HG03060 (cell line): ENCODE measurements around the gene COL21A1.

Experiments used
- ATAC-seq: cut with Tn5 transposase; IDR thresholded peaks from one replicate; pipeline ENCODE4 v1.9.1; 2021; ENCODE audit warnings: low read depth, moderate number of reproducible peaks; ENCODE audit not compliant: unreplicated experiment

The COL21A1 gene

GRCh38 chr6:56144538-56145324 is 102.6 kb downstream of the COL21A1 start:
- no peak for ATAC-seq

- ATAC-seq = no peak
These were observed 103.6 kb downstream of the COL21A1 start for GRCh38 chr6:56143796-56144195.

GRCh38 chr6:56140090-56140489 is 107.3 kb downstream of the COL21A1 start:
- no peak for ATAC-seq

DNA sequence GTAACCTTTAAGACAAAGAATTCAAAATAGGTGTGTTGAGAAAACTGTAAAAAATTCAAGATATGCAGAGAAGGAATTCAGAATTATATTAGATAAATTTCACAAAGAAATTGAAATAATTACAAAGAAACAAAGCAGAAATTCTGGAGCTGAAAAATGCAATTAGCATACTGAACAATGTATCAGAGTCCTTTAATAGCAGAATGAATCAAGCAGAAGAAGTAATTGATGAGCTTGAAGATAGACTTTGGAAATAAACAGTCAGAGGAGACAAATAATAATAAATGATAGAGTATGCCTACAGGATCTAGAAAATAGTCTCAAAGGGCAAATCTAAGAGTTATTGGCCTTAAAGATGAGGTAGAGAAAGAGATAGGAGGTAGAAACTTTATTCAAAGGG is 131.7 kb downstream of the COL21A1 start:
- no peak for ATAC-seq

DNA sequence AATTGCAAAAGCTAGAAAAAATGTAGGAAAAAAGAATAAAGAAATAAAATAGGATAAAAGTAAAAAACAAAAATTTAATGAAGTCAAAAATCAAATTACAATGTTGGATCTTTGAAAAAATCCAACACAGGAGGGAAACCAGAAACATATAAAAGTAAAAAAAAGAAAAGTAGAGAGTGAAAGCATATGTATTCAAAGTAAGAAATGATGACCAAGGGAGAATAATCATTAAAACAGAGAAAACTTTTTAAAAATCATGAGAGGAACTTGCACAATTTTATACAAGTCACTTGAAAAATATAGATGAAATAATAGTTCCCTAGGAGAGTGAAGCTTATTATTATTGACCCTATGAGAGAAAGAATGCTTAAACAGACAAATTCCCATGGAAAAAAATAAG is 138.2 kb downstream of the COL21A1 start:
- ATAC-seq = no peak

DNA sequence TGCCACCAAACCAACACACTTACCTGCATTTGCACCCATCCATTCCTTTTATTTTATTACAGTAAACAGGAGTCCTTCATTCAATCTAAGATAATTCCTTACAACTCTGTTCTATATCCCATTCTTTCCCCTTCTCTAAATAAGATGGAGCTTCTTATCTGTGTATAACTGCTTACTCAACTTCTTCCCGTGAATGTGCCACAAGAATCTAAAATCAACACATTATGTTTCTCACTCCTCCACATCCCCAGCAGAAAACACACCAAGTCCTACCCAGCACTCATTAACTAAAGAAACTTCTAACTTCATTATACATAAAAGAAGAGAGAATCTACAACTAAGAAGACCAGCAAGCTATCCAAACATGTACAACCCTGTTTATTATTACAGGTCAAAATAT is 141.1 kb downstream of the COL21A1 start:
- no peak for ATAC-seq

DNA sequence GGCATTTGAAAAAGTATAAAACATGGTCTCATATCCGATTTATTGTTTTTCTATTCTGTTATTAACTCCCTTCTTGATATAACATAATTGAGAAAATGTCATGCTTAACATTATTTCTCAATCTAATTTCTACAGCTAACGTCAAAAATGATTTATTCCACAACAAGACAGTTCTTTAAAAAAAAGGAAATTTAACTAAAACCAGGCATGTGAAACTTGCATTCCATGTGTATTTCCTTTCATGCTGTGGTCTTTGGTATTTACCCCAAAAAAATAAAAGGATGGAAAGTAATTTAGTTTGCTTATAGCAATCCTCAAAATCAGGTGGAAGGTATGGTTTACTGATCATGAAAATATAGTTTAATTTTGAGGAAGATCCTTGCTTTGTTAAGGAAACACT is 142.8 kb downstream of the COL21A1 start:
- ATAC-seq = no peak

GRCh38 chr6:56102216-56102615 is 145.2 kb downstream of the COL21A1 start:
- no peak for ATAC-seq

- no peak for ATAC-seq
These were observed 146.2 kb downstream of the COL21A1 start for GRCh38 chr6:56101141-56101553.

DNA sequence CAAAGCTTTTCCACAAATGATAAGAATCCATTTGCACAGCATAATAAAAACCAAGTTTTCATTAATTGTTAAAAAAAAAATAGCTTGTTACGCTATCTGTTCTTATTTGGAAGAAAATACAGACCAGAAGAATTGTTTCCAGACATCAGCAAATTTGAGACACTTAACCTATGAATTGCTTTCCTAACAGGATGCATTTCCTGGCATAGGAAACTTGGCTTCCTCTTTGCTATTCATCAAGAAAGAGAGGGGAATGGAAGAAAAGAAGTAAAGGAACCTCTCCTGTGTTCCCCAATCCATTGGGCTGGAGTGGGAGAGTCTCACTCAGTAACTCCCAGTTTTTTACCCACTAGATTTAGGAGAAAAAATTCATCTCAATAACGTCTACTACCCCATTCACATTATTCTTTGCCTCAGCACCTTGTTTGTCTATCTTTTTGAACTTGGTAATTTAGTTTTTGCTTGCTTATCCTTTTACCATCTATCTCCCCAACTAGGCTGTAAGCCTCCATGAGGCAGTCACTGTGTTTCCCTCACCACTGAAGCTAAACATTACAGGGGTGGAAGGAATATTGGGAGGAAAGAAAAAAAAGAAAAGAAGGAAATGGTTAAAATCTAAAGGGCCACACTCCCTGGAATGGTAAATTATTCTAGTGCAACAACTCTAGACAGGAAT is 150.3 kb downstream of the COL21A1 start:
- ATAC-seq = no peak

- no peak for ATAC-seq
These were observed 150.8 kb downstream of the COL21A1 start for GRCh38 chr6:56096541-56096940.

- ATAC-seq = no peak
These were observed 153.6 kb downstream of the COL21A1 start for GRCh38 chr6:56093776-56094175.

DNA sequence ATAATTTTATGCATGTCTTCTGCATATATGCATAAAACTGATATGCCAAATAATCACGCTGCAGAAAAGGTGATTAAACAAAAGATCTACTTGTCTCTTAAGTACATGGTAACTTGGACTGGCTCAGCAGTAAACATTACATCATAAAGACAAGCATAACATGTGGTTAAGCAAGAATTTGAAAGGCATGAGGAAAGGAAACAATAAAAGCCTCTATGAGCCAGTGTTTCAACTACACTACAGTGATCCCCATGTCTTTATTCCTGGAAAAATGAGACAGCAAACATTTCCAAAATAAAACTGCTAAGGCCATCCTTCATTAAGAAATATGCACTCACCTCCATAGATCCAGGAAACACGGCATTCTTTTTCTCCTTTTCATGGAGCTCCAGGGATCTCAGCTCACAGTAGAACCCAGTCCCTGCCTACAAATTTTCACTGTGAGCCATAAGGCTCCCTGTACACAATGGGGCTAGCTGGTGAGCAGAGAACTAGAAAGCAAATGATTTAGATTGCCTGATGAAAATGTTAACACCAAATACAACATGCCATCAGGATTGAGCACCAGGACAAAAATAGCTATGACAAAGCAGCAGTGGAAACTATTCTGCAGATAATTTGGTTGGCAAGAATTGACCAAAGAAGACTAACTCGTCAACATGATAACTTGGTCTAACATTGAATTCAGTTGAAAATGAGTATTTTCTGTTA is 156.1 kb downstream of the COL21A1 start:
- no peak for ATAC-seq

DNA sequence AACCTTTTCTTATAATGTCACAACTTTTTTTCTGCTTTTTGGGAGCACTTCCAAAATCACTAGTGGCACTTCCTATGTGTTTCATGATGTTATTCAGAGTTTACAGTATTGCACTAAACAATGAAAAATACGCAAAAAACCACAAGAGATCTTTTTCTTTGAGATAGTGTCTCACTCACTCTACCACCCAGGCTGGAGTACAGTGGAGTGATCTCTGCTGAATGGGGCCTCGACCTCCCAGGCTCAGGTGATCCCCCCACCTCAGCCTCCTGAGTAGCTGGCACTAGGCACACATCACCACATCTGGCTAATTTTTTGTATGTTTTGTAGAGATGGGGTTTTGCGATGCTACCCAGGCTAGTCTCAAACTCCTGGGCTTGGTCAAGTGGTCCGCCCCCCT is 158.7 kb downstream of the COL21A1 start:
- no peak for ATAC-seq

DNA sequence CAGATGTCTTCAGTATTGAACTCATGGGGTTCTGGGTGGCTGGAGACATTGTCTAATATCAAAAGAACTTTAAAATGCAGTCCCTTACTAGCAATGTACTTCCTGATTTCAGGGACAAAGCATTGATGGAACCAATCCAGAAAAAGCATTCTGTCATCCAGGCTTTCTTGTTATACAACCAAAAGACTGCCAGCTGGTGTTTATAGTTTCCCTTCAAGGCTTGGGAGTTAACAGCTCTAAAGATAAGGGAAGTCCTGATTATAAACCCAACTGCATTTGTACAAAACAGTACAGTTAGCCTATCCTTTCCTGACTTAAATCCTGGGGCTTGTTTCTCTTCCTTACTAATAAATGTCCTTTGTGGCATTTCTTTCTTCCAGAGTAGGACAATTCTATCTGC is 160.0 kb downstream of the COL21A1 start:
- ATAC-seq = no peak

GRCh38 chr6:56079751-56080540 is 167.4 kb downstream of the COL21A1 start:
- no peak for ATAC-seq

DNA sequence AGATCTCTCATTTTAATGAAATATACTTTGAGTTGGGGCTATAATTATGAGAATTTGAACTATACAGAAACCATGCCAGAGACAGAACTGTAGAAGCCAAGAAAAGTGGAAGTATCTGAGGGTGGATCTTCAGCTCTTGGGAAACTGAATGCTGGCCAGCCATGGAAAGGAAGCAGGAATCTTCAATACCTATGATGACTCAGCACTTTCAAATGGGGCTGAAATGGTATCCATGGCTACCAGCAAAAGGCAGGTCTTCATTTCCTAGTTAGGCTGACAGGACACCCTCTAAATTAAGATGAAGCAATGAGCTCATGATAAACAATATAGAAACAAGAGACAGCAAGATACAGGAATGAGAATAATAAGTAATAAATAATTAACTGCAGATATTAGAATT is 171.3 kb downstream of the COL21A1 start:
- no peak for ATAC-seq

DNA sequence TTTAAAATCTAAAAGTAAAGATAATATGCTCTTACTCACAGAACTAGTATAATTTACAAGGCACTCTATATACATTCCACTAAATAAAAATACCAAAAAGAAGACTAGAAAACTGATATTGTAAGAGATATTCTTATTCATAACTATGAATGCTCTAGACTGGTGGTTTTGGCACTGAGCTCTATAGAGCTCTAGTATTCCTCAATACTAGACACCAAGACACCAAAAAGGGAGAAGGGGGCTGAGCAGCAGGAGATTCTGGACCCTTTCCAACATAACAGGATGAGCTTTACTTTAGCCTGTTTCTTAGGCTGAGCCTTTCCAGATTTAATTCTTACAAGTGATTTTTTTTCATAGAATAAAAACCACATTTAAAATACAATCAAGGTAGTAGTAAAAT is 173.6 kb downstream of the COL21A1 start:
- ATAC-seq = no peak

DNA sequence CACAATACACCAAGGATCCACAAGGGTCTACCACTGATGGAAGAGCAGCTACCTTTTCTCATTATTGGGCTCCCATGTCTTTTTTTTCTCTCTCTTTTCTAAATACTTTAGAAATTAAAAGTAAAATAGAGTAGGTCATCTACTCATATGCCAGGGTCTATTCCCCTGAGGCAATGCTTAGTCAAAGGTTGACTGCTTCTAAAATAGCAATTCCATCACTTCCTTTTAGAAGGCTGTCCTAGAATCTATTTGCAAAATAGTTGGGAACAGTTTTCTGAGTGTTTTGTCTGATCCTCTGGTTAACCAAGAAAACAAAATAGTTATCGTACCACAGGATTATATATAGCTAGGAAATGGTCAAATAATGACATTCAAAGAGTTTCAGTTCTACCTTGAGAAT is 174.1 kb downstream of the COL21A1 start:
- ATAC-seq = no peak

GRCh38 chr6:56072856-56073255 is 174.5 kb downstream of the COL21A1 start:
- no peak for ATAC-seq

GRCh38 chr6:56065408-56065807 is 182.0 kb downstream of the COL21A1 start:
- no peak for ATAC-seq
